ENCODE data around the gene GRIN2C.
A peak's percentile ranks its signal among the peaks of the same experiment; 100 is the strongest.

The GRIN2C gene

GRCh38 chr17:74864297-74864865, 4.7 kb upstream of the GRIN2C start:
- no peak for DNase-seq (ENCODE audit: low read depth in 2 of 2)

- no peak for DNase-seq (ENCODE audit: low read depth in 2 of 2)
Measured at GRCh38 chr17:74863420-74864296, 4.0 kb upstream of the GRIN2C start.

- no peak for DNase-seq (ENCODE audit: low read depth in 2 of 2)
Measured at GRCh38 chr17:74862919-74863318, 3.2 kb upstream of the GRIN2C start.

- peak; percentile 20 to 49 for DNase-seq (ENCODE audit: low read depth in 2 of 2)
Measured at GRCh38 chr17:74862108-74862901, 2.6 kb upstream of the GRIN2C start.

- no peak for DNase-seq (ENCODE audit: low read depth in 2 of 2)
Measured at GRCh38 chr17:74861662-74862107, 2.0 kb upstream of the GRIN2C start.

- no peak for DNase-seq (ENCODE audit: low read depth in 2 of 2)
Measured at GRCh38 chr17:74860872-74861661, 1.4 kb upstream of the GRIN2C start.

- DNase-seq (ENCODE audit: low read depth in 2 of 2): no peak
Measured at GRCh38 chr17:74860229-74860871, 665 bp upstream of the GRIN2C start.

GRCh38 chr17:74858672-74859458, 820 bp downstream of the GRIN2C start:
- DNase-seq (ENCODE audit: low read depth in 2 of 2): no peak

GRCh38 chr17:74857191-74857590, 2.5 kb downstream of the GRIN2C start:
- no peak for DNase-seq (ENCODE audit: low read depth in 2 of 2)

- no peak for DNase-seq (ENCODE audit: low read depth in 2 of 2)
Measured at GRCh38 chr17:74856112-74856511, 3.6 kb downstream of the GRIN2C start.

GRCh38 chr17:74855323-74855722, 4.4 kb downstream of the GRIN2C start:
- no peak for DNase-seq (ENCODE audit: low read depth in 2 of 2)

GRCh38 chr17:74854792-74855191, 4.9 kb downstream of the GRIN2C start:
- DNase-seq (ENCODE audit: low read depth in 2 of 2): no peak

- DNase-seq (ENCODE audit: low read depth in 2 of 2): no peak
Measured at GRCh38 chr17:74853669-74854068, 6.0 kb downstream of the GRIN2C start.

GRCh38 chr17:74853048-74853397, 6.7 kb downstream of the GRIN2C start:
- DNase-seq (ENCODE audit: low read depth in 2 of 2): no peak

GRCh38 chr17:74852237-74853047, 7.2 kb downstream of the GRIN2C start:
- DNase-seq (ENCODE audit: low read depth in 2 of 2): peak in 1 of 2 donors; percentile 19

GRCh38 chr17:74851612-74852236, 8.0 kb downstream of the GRIN2C start:
- DNase-seq (ENCODE audit: low read depth in 2 of 2): no peak

GRCh38 chr17:74850914-74851313, 8.8 kb downstream of the GRIN2C start:
- DNase-seq (ENCODE audit: low read depth in 2 of 2): no peak

GRCh38 chr17:74850310-74850709, 9.4 kb downstream of the GRIN2C start:
- DNase-seq (ENCODE audit: low read depth in 2 of 2): no peak

Measured in stimulated activated CD8-positive, alpha-beta memory T cell treated with anti-CD3 and anti-CD28 coated beads, Interleukin-7, amount 100 ng/mL, for 1 hour (primary cell).